BE2C (cell line): ENCODE data around the gene FLNA.
"Not testable (repeated sequence)": the region's sequence is repeated elsewhere in the genome, so short reads cannot be mapped to it uniquely, and the experiment has no call there.

Source experiments
- DNase-seq: peaks from one replicate; pipeline ENCODE4 v3.0.0-alpha.2; 2020
- H3K27me3 ChIP-seq: fragments of 250-450 bp; sonication (Bioruptor Pico); 2 replicates; pipeline ENCODE4 v1.5.1; 2020; ENCODE audit warnings: mild to moderate bottlenecking
- H3K36me3 ChIP-seq: fragments of 250-450 bp; sonication (Bioruptor Pico); 2 replicates; pipeline ENCODE4 v1.5.1; 2020; ENCODE audit warnings: mild to moderate bottlenecking
- H3K4me1 ChIP-seq: fragments of 250-450 bp; sonication (Bioruptor Pico); 2 replicates; pipeline ENCODE4 v1.5.1; 2020
- H3K4me3 ChIP-seq: 2 replicates; pipeline ENCODE4 v1.5.1; 2011; ENCODE audit warnings: low read depth, low read length
- H3K9me3 ChIP-seq: fragments of 250-450 bp; sonication (Bioruptor Pico); 2 replicates; pipeline ENCODE4 v1.5.1; 2020
- TF ChIP-seq, protein P1 (sequence below): IDR thresholded peaks from 2 replicates; pipeline ENCODE4 v1.5.1; 2012; ENCODE audit warnings: mild to moderate bottlenecking, low read depth, low read length

The FLNA gene

DNA sequence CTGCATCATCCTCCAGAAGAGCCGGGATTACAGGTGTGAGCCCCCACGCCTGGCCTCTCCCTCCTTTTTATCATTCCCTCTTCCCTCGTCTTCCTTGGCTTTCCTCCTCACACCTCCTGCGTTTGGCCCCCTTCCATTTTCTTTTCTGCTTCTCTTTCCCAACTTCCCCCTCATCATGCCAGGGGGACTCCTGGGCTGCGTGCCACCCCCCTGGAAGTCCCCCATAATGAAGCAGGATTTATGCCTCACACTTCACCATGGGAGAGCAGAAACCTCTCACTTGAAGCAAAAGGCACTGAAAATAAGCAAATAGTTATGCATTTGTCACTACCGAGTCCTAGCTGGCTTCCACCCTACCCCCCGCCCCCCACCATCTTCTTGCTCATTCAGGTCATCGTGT is 71.0 kb downstream of the FLNA start:
- H3K36me3 ChIP-seq: no peaks in the 10 kb centered on the region
- TF ChIP-seq, protein P1, sequence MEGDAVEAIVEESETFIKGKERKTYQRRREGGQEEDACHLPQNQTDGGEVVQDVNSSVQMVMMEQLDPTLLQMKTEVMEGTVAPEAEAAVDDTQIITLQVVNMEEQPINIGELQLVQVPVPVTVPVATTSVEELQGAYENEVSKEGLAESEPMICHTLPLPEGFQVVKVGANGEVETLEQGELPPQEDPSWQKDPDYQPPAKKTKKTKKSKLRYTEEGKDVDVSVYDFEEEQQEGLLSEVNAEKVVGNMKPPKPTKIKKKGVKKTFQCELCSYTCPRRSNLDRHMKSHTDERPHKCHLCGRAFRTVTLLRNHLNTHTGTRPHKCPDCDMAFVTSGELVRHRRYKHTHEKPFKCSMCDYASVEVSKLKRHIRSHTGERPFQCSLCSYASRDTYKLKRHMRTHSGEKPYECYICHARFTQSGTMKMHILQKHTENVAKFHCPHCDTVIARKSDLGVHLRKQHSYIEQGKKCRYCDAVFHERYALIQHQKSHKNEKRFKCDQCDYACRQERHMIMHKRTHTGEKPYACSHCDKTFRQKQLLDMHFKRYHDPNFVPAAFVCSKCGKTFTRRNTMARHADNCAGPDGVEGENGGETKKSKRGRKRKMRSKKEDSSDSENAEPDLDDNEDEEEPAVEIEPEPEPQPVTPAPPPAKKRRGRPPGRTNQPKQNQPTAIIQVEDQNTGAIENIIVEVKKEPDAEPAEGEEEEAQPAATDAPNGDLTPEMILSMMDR: no peak
- DNase-seq: no peak
- no peaks in the 10 kb centered on the region for H3K4me1 ChIP-seq
- no peaks in the 10 kb centered on the region for H3K9me3 ChIP-seq
- H3K4me3 ChIP-seq: no peak overlapping the region
- no peaks in the 10 kb centered on the region for H3K27me3 ChIP-seq

DNA sequence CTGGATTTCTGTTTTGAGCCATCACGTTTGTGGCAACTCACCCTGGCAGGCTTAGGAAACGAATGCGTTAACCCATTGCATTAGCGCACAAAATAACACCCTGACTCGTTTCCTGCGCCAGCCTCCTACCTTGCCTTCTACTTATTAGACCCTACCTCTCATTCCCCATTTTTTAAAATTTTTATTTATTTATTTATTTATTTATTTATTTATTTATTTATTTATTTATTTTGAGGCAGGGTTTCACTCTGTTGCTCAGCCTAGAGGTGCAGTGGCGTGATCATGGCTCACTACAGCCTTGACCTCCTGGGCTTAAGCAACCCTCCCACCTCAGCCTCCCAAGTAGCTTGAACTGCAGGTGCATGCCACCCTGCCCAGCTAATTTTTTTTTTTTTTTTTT is 71.4 kb downstream of the FLNA start:
- not testable (repeated sequence) for H3K9me3 ChIP-seq, H3K4me3 ChIP-seq, H3K27me3 ChIP-seq, H3K36me3 ChIP-seq, DNase-seq, H3K4me1 ChIP-seq

DNA sequence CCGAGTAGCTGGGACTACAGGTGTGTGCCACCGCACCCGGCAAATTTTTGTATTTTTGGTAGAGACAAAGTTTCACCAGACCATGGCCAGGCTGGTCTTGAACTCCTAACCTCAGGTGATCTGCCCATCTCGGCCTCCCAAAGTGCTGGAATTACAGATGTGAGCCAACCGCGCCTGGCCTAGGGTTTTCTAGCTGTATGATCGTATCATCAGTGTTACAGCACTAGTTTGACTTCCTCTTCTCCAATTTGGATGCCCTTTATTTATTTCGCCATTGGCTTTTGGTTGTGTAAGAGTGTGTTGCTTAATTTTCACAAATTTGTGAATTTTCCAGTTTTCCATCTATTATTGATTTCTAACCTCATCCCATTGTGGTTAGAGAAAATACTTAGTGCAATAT is 73.6 kb downstream of the FLNA start:
- Histone ChIP-seq H3K4me1 (no peaks in the 10 kb centered on the region), H3K4me3 (no peak overlapping the region), H3K9me3 (no peaks in the 10 kb centered on the region), H3K36me3 (no peaks in the 10 kb centered on the region), H3K27me3 (no peaks in the 10 kb centered on the region)
- TF ChIP-seq, protein P1: no peak
- no peak for DNase-seq
